Measurements from ENCODE around the gene SVIL.
"Not testable (repeated sequence)": the region's sequence is repeated elsewhere in the genome, so short reads cannot be mapped to it uniquely, and the experiment has no call there.

Gene SVIL

GRCh38 chr10:29617880-29618340, 16.9 kb downstream of the SVIL start:
- no peak for TF ChIP-seq CTCF (IDR thresholded peaks at IDR 0.05; ENCODE audit: low read depth, low read length)
- H3K4me1 ChIP-seq, result peaks cover 18% of the 10 kb centered on the region
- DNase-seq, result peak; percentile 41
- no peak overlapping the region for H3K4me3 ChIP-seq (ENCODE audit: low read depth, low read length)
- no peaks in the 10 kb centered on the region for H3K36me3 ChIP-seq
- no peaks in the 10 kb centered on the region for H3K27me3 ChIP-seq
- no peaks in the 10 kb centered on the region; the same call in 1 of the 2 replicates for H3K9me3 ChIP-seq

- DNase-seq, result no peak
- H3K4me3 ChIP-seq (ENCODE audit: low read depth, low read length), result no peak overlapping the region
- TF ChIP-seq CTCF (IDR thresholded peaks at IDR 0.05; ENCODE audit: low read depth, low read length), result no peak
- H3K9me3 ChIP-seq, result no peaks in the 10 kb centered on the region; the same call in 1 of the 2 replicates
- no peaks in the 10 kb centered on the region for H3K36me3 ChIP-seq
- H3K27me3 ChIP-seq, result no peaks in the 10 kb centered on the region
- peaks cover 16% of the 10 kb centered on the region for H3K4me1 ChIP-seq
These were observed 18.2 kb downstream of the SVIL start for GRCh38 chr10:29616542-29616941.

- no peak overlapping the region for H3K4me3 ChIP-seq (ENCODE audit: low read depth, low read length)
- no peaks in the 10 kb centered on the region for H3K36me3 ChIP-seq
- H3K27me3 ChIP-seq, result no peaks in the 10 kb centered on the region
- no peak for TF ChIP-seq CTCF (IDR thresholded peaks at IDR 0.05; ENCODE audit: low read depth, low read length)
- H3K9me3 ChIP-seq, result no peaks in the 10 kb centered on the region; the same call in 1 of the 2 replicates
- H3K4me1 ChIP-seq, result peaks cover 16% of the 10 kb centered on the region
- no peak for DNase-seq
These were observed 19.6 kb downstream of the SVIL start for GRCh38 chr10:29615195-29615594.

GRCh38 chr10:29614289-29614688, 20.5 kb downstream of the SVIL start:
- DNase-seq; H3K27me3 ChIP-seq; H3K9me3 ChIP-seq; H3K4me3 ChIP-seq (ENCODE audit: low read depth, low read length); H3K36me3 ChIP-seq: not testable (repeated sequence)
- H3K4me1 ChIP-seq, result peaks cover 16% of the 10 kb centered on the region

- TF ChIP-seq CTCF (IDR thresholded peaks at IDR 0.05; ENCODE audit: low read depth, low read length), result no peak
- no peaks in the 10 kb centered on the region for H3K27me3 ChIP-seq
- no peaks in the 10 kb centered on the region for H3K36me3 ChIP-seq
- no peak overlapping the region for H3K4me3 ChIP-seq (ENCODE audit: low read depth, low read length)
- no peaks in the 10 kb centered on the region; the same call in 1 of the 2 replicates for H3K9me3 ChIP-seq
- H3K4me1 ChIP-seq, result peaks cover 12% of the 10 kb centered on the region
- no peak for DNase-seq
These were observed 21.0 kb downstream of the SVIL start for GRCh38 chr10:29613791-29614190.

- no peak for TF ChIP-seq CTCF (IDR thresholded peaks at IDR 0.05; ENCODE audit: low read depth, low read length)
These were observed 21.6 kb downstream of the SVIL start for GRCh38 chr10:29613196-29613595.

GRCh38 chr10:29612657-29613056, 22.1 kb downstream of the SVIL start:
- no peak for DNase-seq
- Histone ChIP-seq H3K9me3 (no peaks in the 10 kb centered on the region; the same call in 1 of the 2 replicates), H3K36me3 (no peaks in the 10 kb centered on the region), H3K4me3 (ENCODE audit: low read depth, low read length) (no peak overlapping the region), H3K4me1 (peaks cover 1% of the 10 kb centered on the region), H3K27me3 (no peaks in the 10 kb centered on the region)
- no peak for TF ChIP-seq CTCF (IDR thresholded peaks at IDR 0.05; ENCODE audit: low read depth, low read length)

More at GRCh38 chr10:29613196-29613595, 21.6 kb downstream of the SVIL start:
- Histone ChIP-seq H3K4me1 (peaks cover 6% of the 10 kb centered on the region), H3K4me3 (ENCODE audit: low read depth, low read length) (no peak overlapping the region), H3K27me3 (no peaks in the 10 kb centered on the region), H3K36me3 (no peaks in the 10 kb centered on the region), H3K9me3 (no peaks in the 10 kb centered on the region; the same call in 1 of the 2 replicates)
- DNase-seq, result no peak
